ENCODE measurements around the gene ATP4B.

DNA sequence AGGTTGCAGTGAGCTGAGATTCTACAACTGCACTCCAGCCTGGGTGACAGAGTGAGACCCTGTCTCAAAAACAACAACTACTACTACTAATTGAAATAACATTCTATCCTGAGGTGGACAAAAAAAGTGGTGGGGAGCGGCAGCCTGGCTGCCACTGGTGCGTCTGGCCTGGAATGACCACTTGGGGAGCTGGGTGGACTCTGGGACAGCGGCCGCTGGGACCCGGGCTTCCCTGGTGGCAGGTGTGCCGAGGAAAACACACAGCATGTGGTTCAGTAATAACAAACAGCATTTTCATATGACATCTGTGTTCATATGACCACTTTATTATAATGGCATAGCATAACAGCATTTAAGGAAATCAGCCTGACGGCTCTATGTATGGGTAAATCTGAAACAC lies 39.5 kb downstream of the ATP4B start:
- TF ChIP-seq, protein P1, sequence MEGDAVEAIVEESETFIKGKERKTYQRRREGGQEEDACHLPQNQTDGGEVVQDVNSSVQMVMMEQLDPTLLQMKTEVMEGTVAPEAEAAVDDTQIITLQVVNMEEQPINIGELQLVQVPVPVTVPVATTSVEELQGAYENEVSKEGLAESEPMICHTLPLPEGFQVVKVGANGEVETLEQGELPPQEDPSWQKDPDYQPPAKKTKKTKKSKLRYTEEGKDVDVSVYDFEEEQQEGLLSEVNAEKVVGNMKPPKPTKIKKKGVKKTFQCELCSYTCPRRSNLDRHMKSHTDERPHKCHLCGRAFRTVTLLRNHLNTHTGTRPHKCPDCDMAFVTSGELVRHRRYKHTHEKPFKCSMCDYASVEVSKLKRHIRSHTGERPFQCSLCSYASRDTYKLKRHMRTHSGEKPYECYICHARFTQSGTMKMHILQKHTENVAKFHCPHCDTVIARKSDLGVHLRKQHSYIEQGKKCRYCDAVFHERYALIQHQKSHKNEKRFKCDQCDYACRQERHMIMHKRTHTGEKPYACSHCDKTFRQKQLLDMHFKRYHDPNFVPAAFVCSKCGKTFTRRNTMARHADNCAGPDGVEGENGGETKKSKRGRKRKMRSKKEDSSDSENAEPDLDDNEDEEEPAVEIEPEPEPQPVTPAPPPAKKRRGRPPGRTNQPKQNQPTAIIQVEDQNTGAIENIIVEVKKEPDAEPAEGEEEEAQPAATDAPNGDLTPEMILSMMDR (conservative IDR thresholded peaks at IDR 0.05; ENCODE audit: low read depth, low read length): no peak
- no peak for TF ChIP-seq EZH2 (IDR thresholded peaks at IDR 0.05; ENCODE audit: low read length, unreplicated experiment)
